Left lobe of liver (tissue), 2 donors: ENCODE data around the gene MTA1. TPM values are rescaled to one million over a fixed set of nuclear protein-coding genes. Genes with fewer than 3 reads are reported as not detected.
A peak's percentile ranks its signal among the peaks of the same experiment; 100 is the strongest.

Experiments used
- ATAC-seq: fragments of 200-7000 bp; cut with Tn5 transposase; one replicate; pipeline ENCODE4 v1.9.1; 2020; ENCODE audit warnings: mild to moderate bottlenecking, moderate library complexity
- DNase-seq: peaks from one replicate; pipeline ENCODE4 v3.0.0-alpha.2; 2020; ENCODE audit warnings: low spot score
- total RNA-seq: library from RNA; stranded (reverse); gene quantifications from one replicate; pipeline ENCODE4 v1.2.1, GENCODE V29; 2021
- donor health status: DM: no; HTN: no; CAD: no; lungs with moderate emphysema.
- donor health status: DM: no; HTN: yes; CAD: no.

Gene MTA1
- total RNA-seq, 1 donor from 2014 or later, result 39.2 TPM

GRCh38 chr14:105386581-105387529 is 32.8 kb upstream of the MTA1 start:
- DNase-seq (no peak), ATAC-seq (no peak)

DNA sequence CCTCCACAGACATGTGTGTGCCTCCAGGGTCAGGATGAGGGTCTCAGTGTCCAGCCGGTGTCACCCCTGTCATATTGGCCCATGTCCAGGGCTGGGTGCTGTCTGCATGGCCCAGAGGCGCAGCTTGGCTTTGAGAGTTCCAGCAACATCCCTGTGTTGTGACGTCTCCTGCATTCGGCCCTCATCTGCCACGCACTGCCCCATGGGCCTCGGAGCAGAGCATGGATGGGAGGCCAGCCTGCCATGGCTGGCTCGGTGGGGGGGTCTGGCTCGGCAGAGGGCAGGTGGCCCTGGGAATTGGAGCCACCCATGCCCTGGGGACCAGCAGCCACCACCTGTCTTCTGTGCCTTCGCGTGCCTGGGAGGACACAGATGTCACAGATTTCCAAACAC is 32.1 kb upstream of the MTA1 start:
- DNase-seq, result no peak
- ATAC-seq, result no peak

DNA sequence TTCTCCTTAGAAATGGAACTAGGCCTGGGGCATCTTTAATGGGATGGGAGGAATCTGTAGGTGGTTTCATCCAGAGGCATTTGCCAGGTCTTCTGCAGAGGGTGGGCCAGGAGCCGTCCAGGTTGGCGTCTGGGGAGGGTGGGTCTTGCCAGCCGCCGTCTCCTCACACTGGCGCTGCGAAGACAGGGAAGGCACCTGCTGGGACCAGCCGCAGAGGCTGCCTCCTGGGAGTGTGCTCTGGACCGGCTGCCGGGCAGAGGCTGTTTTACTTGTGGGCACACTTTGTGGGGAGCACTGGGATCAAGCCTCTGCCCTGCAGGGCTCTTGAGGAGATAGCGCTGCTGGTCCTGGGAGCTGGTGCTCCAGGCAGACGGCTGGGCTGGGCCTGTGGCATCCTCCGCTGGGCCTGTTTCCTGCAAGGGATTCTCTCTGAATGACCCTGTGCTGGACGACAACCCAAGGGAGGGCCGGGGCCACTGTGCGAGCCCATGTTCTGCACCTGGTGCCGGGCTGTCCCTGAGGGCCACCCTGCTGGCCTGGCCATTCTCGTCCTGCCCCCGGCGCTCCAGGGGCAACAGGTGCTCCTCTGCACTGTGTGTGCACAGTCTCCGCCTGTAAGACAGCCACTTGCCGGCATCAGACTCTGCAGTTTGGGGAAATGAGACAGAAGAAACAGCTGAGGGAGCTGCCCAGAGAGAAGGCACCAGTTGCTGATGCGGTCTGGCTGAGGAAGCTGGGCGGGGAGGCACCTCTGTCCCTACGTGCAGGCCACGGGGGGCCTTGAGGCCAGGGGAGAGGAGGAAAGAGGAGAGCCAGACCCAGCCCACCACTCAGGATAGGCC is 31.3 kb upstream of the MTA1 start:
- peak; percentile 14 for ATAC-seq
- no peak for DNase-seq

- DNase-seq (no peak), ATAC-seq (no peak)
These were observed 30.7 kb upstream of the MTA1 start for GRCh38 chr14:105388976-105389375.

- no peak for DNase-seq
- ATAC-seq, result no peak
These were observed 30.1 kb upstream of the MTA1 start for GRCh38 chr14:105389534-105389933.

GRCh38 chr14:105389976-105390848 is 29.4 kb upstream of the MTA1 start:
- no peak for DNase-seq
- ATAC-seq, result peak; percentile 30

DNA sequence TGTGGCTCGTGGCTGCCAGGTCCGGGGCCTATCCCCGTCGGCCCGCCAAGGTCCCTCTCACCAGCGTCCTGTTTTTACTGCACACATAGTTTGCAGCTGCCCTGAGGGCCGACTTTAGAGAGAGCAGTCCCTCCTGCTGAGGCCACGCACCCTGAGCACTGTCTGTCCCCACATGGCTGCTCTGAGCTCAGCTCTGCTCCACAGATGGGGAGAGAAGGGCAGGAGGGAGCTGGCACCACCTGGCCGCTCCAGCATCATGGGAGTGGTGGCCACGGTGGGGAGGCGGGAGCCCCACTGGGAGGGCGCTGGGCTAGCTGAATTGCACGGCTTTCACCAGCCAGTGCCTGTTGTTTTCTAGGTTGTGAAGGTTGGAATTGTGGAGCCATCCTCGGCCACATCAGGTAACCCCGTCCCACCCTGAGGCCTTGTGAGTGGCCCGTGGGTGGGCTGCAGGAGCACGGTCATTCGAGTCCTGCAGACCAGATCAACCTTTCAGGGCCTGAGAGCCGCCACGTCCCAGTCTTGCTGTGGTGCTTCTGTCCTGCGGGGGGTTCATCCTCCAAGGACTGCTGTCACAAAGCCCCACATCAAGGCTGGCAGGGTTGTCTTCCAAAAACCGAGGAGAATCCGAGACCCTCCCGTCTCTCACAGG is 28.7 kb upstream of the MTA1 start:
- no peak for ATAC-seq
- no peak for DNase-seq

- no peak for ATAC-seq
- DNase-seq, result no peak
These were observed 28.1 kb upstream of the MTA1 start for GRCh38 chr14:105391541-105391940.

DNA sequence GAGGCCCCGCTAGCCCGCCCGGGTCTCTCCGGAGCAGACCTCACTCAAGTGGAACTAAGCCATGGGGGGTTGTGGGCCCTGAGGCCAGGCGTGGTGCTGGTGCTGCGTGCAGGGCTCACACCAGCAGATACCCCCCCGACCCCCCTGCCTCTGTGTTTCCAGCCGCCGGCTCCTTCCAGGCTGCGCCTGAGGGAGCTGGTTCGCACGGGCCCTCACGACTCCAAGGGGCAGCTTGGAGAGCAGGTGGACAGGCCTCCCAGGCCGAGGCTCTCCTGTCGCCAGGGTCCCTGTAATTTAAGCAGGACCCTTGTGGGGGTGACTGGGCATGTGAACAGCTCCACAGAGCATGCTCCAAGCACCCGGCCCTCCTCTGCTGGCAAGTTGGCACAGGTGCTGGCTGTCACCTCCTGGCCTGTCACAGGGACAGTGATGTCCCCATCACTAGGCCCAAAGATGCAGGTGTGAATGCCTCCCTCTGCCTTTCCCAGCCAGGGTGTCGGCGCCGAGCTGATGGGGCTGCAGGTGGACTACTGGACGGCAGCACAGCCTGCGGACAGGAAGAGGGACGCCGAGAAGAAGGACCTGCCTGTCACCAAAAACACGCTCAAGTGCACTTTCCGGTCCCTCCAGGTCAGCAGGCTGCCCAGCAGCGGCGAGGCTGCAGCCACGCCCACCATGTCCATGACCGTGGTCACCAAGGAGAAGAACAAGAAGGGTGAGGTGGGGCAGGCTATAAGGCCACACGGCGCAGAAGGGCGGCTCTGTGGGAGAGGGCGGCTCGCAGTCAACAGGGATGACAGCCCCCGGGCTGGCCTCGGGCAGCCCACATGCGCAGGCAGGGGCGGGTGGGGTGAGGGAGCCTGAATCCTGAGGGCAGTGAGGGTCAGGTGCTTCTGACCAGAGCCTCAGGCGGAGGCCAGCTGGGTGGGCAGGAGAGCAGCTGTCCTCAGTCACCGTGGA is 27.2 kb upstream of the MTA1 start:
- no peak for DNase-seq
- no peak for ATAC-seq

- ATAC-seq (no peak), DNase-seq (no peak)
These were observed 26.5 kb upstream of the MTA1 start for GRCh38 chr14:105393151-105393550.

DNA sequence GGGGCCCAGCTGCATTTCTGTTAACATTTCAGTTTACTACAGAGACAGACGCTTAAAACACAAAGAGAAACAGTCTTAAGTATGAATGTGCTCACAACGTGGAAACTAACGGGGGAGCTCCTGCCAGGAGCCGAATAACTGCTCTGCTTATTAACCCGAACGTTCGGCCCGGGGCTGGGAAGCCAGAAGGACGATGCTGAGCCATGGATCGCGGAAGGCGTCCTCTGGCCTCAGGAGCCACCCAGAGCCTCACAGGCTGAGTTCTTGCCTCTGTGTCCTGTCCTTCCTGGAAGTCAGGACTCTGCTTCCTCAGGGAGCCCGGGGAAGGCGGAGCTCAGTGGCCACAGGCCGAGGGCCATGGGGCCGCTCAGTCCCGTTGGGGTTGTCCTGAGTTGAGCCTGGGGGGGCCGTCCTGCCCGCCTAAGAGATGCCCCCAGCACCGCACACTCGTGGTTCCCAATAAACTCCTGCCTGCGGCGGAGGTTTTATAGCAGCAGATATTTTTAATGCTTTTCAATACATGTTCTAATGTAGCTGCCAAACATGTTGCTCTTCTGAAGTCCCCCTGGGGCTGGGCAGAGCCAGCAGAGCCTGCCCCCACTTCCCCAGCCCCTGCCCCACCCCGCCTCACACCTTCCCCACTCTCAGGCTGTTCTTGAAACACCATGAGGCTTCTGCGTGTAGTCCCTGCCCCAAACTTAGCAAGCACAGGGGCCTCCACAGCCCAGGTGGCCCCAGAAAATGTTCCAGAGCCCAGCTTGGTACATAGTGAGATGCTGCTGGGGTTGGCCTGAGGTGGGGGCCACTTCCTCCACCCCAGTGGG is 24.7 kb upstream of the MTA1 start:
- ATAC-seq, result no peak
- no peak for DNase-seq

- no peak for ATAC-seq
- DNase-seq, result no peak
These were observed 24.1 kb upstream of the MTA1 start for GRCh38 chr14:105395538-105395854.

GRCh38 chr14:105397350-105397931 is 22.2 kb upstream of the MTA1 start:
- peak; percentile 3 for ATAC-seq
- DNase-seq, result no peak

DNA sequence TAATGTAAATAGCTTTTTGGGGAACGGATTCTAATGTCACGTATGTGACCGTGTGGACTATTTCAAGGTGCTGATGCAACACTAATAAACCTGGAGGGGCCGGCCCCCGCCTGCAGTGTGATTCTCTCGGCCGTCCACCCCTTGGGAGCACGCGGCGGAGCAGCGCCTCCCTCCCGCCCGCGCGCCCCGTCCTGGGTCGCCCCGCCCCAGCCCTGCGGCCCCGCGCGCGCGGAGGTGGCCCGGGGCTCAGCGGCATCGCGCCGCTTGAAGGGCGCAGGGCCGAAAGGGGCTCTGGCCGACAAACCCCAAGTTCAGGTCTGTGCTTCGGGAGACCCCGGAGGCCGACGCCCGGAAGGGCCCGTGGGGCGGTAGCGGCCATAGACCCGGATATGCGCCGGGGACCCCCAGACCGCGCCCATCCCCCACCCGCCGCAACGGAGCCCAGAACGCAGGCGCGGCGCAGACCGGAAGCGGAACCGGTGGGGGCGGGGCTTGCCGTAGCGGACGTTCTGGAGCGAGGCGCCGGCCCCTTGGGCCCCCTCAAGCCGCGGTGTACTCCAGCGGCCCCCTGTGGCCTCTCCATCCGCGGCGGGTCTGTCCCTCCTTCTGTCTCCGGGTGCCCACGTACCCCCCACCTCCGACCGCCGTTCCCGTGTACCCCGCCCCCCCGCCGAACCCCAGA is 21.4 kb upstream of the MTA1 start, which contains the start of gene TEX22:
TSS of gene TEX22 (plus strand) at position 495 of the 682 bp plus-strand sequence. CDS start 803 bp downstream, outside the sequence.
- ATAC-seq (peak; percentile 92), DNase-seq (peak; percentile 87)

DNA sequence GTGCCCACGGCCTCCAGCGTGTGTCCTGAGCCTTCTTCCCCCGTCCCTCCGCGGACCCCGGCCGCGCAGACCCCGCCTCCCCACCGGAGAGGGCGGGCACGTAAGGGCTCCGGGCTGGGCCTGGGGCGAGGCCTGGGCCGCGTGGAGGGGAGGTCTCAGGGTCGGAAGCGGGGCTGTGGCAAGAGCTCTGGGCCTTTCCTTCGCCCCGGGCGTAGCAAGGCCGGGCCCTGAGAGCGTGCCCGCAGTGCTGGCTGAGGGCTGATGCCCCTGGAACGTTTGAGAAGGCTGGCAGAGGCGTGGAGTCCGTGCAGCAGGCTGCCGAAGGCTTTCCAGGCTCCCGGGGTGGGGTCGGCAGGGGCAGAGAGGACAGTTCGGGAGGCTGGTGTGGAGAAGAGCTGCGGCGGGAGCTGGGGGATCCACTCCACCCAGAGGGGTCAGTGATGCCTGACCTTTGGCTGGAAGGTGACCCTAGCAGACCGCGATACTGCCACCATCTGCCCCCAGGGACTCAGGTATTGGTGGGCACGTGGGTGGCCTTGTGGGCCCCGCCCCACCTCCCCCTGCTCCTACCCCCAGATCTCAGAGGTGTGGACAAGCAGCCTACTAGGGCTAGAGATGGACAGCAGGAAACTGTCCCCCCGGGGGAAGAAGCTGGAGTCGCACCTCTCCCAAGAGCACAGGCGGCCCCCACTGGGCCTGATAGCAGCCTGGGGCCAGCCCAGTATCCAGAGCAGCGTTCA is 20.7 kb upstream of the MTA1 start:
- DNase-seq, result no peak
- ATAC-seq, result peak; percentile 23

GRCh38 chr14:105399466-105399775 is 20.2 kb upstream of the MTA1 start:
- ATAC-seq, result no peak

DNA sequence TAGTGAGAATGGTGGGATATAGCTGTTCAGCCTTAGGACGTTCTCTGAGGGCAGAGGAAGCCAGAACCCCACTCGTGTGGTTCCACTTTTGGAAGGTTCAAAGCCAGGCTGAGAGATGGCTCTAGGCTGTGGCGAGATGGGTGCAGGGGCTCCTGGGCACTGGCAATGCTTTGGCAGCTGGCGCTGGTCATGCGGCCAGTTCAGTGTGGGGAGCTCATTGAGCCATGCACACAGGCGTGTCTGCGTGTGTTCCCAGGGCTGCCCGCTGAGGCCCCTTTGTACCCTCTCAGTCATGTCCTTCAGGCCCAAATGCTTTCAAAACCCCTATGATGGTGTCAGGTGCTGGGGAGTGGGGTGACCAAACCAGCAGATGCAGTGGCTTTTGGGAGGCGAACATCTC is 19.6 kb upstream of the MTA1 start:
- ATAC-seq (no peak), DNase-seq (no peak)

More at GRCh38 chr14:105399466-105399775, 20.2 kb upstream of the MTA1 start:
- DNase-seq, result no peak
